GM12873 (cell line): ENCODE measurements around the gene MST1.

ENCODE experiments used
- CTCF ChIP-seq: IDR thresholded peaks from 2 replicates; pipeline ENCODE4 v1.5.1; 2012; ENCODE audit warnings: low read depth, mild to moderate bottlenecking, moderate library complexity, low read length, control low read depth; ENCODE audit not compliant: insufficient read depth; ENCODE audit errors: missing control alignments

MST1 gene

GRCh38 chr3:49721896-49722781 is 32.9 kb upstream of the MST1 start:
- no peak for TF ChIP-seq CTCF

GRCh38 chr3:49721596-49721895 is 32.3 kb upstream of the MST1 start:
- no peak for TF ChIP-seq CTCF

GRCh38 chr3:49720855-49721595 is 31.8 kb upstream of the MST1 start:
- no peak for TF ChIP-seq CTCF

GRCh38 chr3:49719214-49719884 is 30.1 kb upstream of the MST1 start, which contains the start of gene AMIGO3:
TSS of gene AMIGO3 (minus strand) at chr3:49719684. CDS start at chr3:49719465, 219 bp downstream.
- TF ChIP-seq CTCF: peak; percentile 81

- TF ChIP-seq CTCF: no peak
Observed at GRCh38 chr3:49718858-49719213, 29.6 kb upstream of the MST1 start.

- TF ChIP-seq CTCF: no peak
Observed at GRCh38 chr3:49717959-49718857, 28.9 kb upstream of the MST1 start.
